ENCODE data around the gene MYH14. TPM values are rescaled to one million over a fixed set of nuclear protein-coding genes. Genes with fewer than 3 reads are reported as not detected.
A peak's percentile ranks its signal among the peaks of the same experiment; 100 is the strongest.

MYH14 gene
- total and polyA plus RNA-seq, 9 of the 15 experiments (the other 6 are each of a cell fraction or from before 2014, with no cell fraction given), result 0.04 to 0.86 (median 0.19) TPM; not detected in 2

GRCh38 chr19:50252111-50252886 lies 48.9 kb downstream of the MYH14 start:
- Histone ChIP-seq H3K36me3 (ENCODE audit: control insufficient read depth, insufficient read depth, low read length) (no peaks in the 10 kb centered on the region), H3K9me3 (replicated peaks; ENCODE audit: control insufficient read depth, insufficient read depth, low read depth, low read length) (peaks cover 7% of the 10 kb centered on the region; the same call in 1 of the 2 replicates), H3K4me3 (no peak overlapping the region), H3K9me1 (ENCODE audit: control insufficient read depth, insufficient read depth, low read length) (no peaks in the 10 kb centered on the region), H2AFZ (ENCODE audit: low read depth, low read length) (no peak overlapping the region), H3K79me2 (ENCODE audit: control insufficient read depth, insufficient read depth, low read length) (no peaks in the 10 kb centered on the region), H3K4me1 (replicated peaks in 1 of 2; ENCODE audit: control insufficient read depth in 2 of 2, insufficient read depth in 2 of 2, low read length in 2 of 2) (no peaks in the 10 kb centered on the region), H3K4me2 (ENCODE audit: insufficient read depth, low read length) (no peak overlapping the region), H3K27me3 (ENCODE audit: control insufficient read depth in 2 of 2, insufficient read depth in 2 of 2, low read length in 2 of 2) (peaks cover 12 to 38% of the 10 kb centered on the region in 2 experiments; a peak in 4 of 5 replicates), H3K27ac (ENCODE audit: extremely low read depth, low read depth, low read length) (no peak overlapping the region), H4K20me1 (replicated peaks; ENCODE audit: control insufficient read depth, insufficient read depth, low read length) (0 out of 2 replicates have a peak, but pooled peaks cover 5% of the 10 kb centered on the region), H3K9ac (ENCODE audit: insufficient read depth in 1 of 2, low read depth in 2 of 2, low read length in 2 of 2) (no peak overlapping the region)
- POLR2A ChIA-PET, result interaction anchor here (0.5 to 0.6 kb wide), 3 partner anchors 11 to 116 kb away, joined by 3 to 4 read pairs (median 3); no protein-coding TSS in a partner anchor
- ATAC-seq (peak; percentile 76), FAIRE-seq (peak; percentile 86), DNase-seq (ENCODE audit: extremely low read depth in 1 of 4, low spot score in 3 of 4) (peak; percentile 48 to 69 (median 60))
- BruUV-seq (replicated peaks), result no TSS peak
- intact Hi-C loops (cut with micrococcal nuclease) (no loop called here), in situ Hi-C loops (cut with MboI) (no loop called here)
- WGBS (ENCODE audit: insufficient coverage, low coverage, missing lambda C conversion rate), result 29% methylated on average over 23 of the region's 23 CpGs
- TF ChIP-seq MYBL2 (IDR thresholded peaks at IDR 0.05; ENCODE audit: low read depth) (no peak), MYBL2 (CRISPR knock-in tag; IDR thresholded peaks at IDR 0.05; ENCODE audit: borderline replicate concordance) (no peak), DMBX1 (CRISPR knock-in tag; IDR thresholded peaks at IDR 0.05; ENCODE audit: borderline replicate concordance) (no peak), RAD21 (CRISPR knock-in tag; conservative IDR thresholded peaks at IDR 0.05 in 1 of 2, IDR thresholded peaks at IDR 0.05 in 1 of 2) (peak; percentile 23 to 68; a peak in 3 of 4 replicates), ZNF212 (CRISPR knock-in tag; IDR thresholded peaks at IDR 0.05) (no peak), ILK (tag; IDR thresholded peaks at IDR 0.05; ENCODE audit: borderline replicate concordance, low read depth) (no peak), REST (IDR thresholded peaks at IDR 0.05; ENCODE audit: borderline replicate concordance) (peak; percentile 39; the same call in 1 of the 2 replicates), REST (CRISPR knock-in tag; IDR thresholded peaks at IDR 0.05; ENCODE audit: low read depth) (no peak), SP2 (IDR thresholded peaks at IDR 0.05; ENCODE audit: extremely low read depth, low read depth, low read length, poor library complexity, severe bottlenecking) (no peak), CTCF (IDR thresholded peaks at IDR 0.05 in 2 of 3, conservative IDR thresholded peaks at IDR 0.05 in 1 of 3; ENCODE audit: insufficient read depth in 2 of 3, low read depth in 1 of 3, low read length in 3 of 3) (peak; percentile 70 to 82 (median 74))
- CTCF ChIA-PET (ENCODE audit: low intra/inter-chr PET ratio), result interaction anchor here (0.6 to 1.0 kb wide), 2 partner anchors 79 to 208 kb away, joined by 3 read pairs; no protein-coding TSS in a partner anchor

Data from K562 (cell line).